CD4-positive, alpha-beta T cell treated with Interleukin-10 for 1 hour (primary cell): ENCODE data around the gene ALAS2.
"Not testable (repeated sequence)": the region's sequence is repeated elsewhere in the genome, so short reads cannot be mapped to it uniquely, and the experiment has no call there.

ENCODE experiments used
- DNase-seq: peaks from one replicate; pipeline ENCODE4 v3.0.0-alpha.2; 2020

The ALAS2 gene

GRCh38 chrX:55005256-55005655 is 25.5 kb downstream of the ALAS2 start:
- DNase-seq, result no peak

- no peak for DNase-seq
Measured at GRCh38 chrX:55004231-55004630, 26.5 kb downstream of the ALAS2 start.

- DNase-seq, result peak; percentile 88
Measured at GRCh38 chrX:54999717-55000598, 30.8 kb downstream of the ALAS2 start, which contains the start of gene APEX2. APEX2 (plus strand) TSS chrX:55000363; CDS start chrX:55000423, 60 bp downstream.

GRCh38 chrX:54995621-54996020 is 35.2 kb downstream of the ALAS2 start:
- DNase-seq, result no peak

GRCh38 chrX:54994668-54995351 is 36.0 kb downstream of the ALAS2 start:
- DNase-seq, result no peak

GRCh38 chrX:54994099-54994498 is 36.7 kb downstream of the ALAS2 start, which contains the start of gene PFKFB1:
PFKFB1 (minus strand) TSS chrX:54994188; CDS start chrX:54994007, 181 bp downstream.
- no peak for DNase-seq

- DNase-seq, result no peak
Measured at GRCh38 chrX:54992911-54993622, 37.7 kb downstream of the ALAS2 start.

- no peak for DNase-seq
Measured at GRCh38 chrX:54991706-54992105, 39.1 kb downstream of the ALAS2 start.

- not testable (repeated sequence) for DNase-seq
Measured at GRCh38 chrX:54983306-54983705, 47.5 kb downstream of the ALAS2 start.

- DNase-seq, result no peak
Measured at GRCh38 chrX:54980334-54980733, 50.4 kb downstream of the ALAS2 start.

GRCh38 chrX:54979432-54979831 is 51.3 kb downstream of the ALAS2 start:
- DNase-seq, result no peak

- no peak for DNase-seq
Measured at GRCh38 chrX:54978448-54978847, 52.3 kb downstream of the ALAS2 start.

GRCh38 chrX:54977387-54977786 is 53.4 kb downstream of the ALAS2 start:
- no peak for DNase-seq

GRCh38 chrX:54964766-54965497 is 65.8 kb downstream of the ALAS2 start:
- peak; percentile 15 for DNase-seq

- DNase-seq, result no peak
Measured at GRCh38 chrX:54961750-54962149, 69.0 kb downstream of the ALAS2 start.
